Osteocyte (in vitro differentiated cells): ENCODE data around the gene DEPDC5. TPM values are rescaled to one million over a fixed set of nuclear protein-coding genes. Genes with fewer than 3 reads are reported as not detected.

ENCODE experiments used
- DNase-seq: peaks from one replicate; pipeline ENCODE4 v3.0.0; 2021; ENCODE audit warnings: mixed read lengths; ENCODE audit not compliant: unreplicated experiment; ENCODE audit errors: extremely low spot score
- H3K27ac Mint-ChIP-seq: one replicate; pipeline ENCODE4 v1.8.0; 2021; ENCODE audit warnings: mild to moderate bottlenecking, mixed read lengths; ENCODE audit not compliant: unreplicated experiment
- H3K27me3 Mint-ChIP-seq: one replicate; pipeline ENCODE4 v1.8.0; 2021; ENCODE audit warnings: mixed read lengths; ENCODE audit not compliant: unreplicated experiment
- H3K36me3 Mint-ChIP-seq: one replicate; pipeline ENCODE4 v1.8.0; 2021; ENCODE audit warnings: mixed read lengths; ENCODE audit not compliant: unreplicated experiment
- H3K4me1 Mint-ChIP-seq: one replicate; pipeline ENCODE4 v1.8.0; 2021; ENCODE audit warnings: mixed read lengths; ENCODE audit not compliant: unreplicated experiment
- H3K4me3 Mint-ChIP-seq: one replicate; pipeline ENCODE4 v1.8.0; 2021; ENCODE audit warnings: mild to moderate bottlenecking, moderate library complexity, mixed read lengths; ENCODE audit not compliant: unreplicated experiment
- H3K9me3 Mint-ChIP-seq: one replicate; pipeline ENCODE4 v1.8.0; 2021; ENCODE audit warnings: mixed read lengths; ENCODE audit not compliant: unreplicated experiment
- total RNA-seq: library from RNA; stranded (reverse); gene quantifications from 2 replicates; pipeline ENCODE4 v1.2.1, GENCODE V29; 2021
- TF ChIP-seq, protein P1 (sequence below): fragments of 200-600 bp; sonication (generic); IDR thresholded peaks from 2 replicates; pipeline ENCODE4 v1.5.0; 2021; ENCODE audit warnings: antibody characterized with exemption, mild to moderate bottlenecking, moderate library complexity

DEPDC5 gene
- total RNA-seq, 1 donor from 2014 or later, result 30.7 TPM

DNA sequence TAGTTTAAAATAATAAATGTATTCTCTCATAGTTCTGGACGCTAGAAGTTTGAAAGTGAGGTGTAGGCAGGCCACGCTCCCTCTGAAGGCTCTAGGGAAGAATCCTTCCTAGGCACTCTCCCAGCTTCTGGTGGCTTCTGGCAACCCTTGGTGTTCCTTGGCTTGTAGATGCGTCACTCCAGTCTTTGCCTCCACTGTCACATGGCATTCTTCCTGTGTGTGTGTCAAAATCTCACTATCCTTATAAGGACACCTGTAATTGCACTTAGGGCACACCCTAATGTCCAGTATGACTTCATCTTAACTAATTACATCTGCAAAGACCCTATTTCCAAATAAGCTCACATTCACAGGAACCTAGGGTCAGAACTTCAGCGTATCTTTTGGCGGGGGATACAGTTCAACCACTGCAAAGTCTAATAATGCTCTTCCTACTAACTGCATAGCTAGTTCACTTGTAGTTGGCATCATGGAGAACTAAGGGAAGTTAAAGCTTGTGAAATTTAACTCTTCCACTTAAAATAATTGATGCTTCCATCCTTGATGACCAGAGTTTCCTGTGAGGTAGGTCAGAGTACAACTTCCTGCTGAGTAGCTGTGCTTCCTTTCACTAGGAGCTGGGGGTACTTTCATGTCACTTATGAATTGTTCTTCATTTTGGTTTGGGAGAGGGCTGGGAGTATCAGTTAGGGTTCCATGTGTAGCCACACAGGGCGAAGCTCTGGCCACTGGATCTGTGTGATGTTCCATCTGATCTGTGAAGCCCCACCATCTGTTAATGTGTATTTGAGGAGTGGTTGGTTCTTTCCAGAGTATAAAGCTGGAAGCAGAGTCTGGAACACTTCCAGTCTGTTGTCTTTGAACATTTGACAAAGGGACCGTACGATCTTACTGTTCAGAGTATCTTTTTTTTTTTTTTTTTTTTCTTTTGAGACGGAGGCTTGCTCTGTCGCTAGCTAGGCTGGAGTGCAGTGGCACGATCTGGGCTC, 201.0 kb downstream of the DEPDC5 start:
- no peaks in the 10 kb centered on the region for H3K9me3 Mint-ChIP-seq
- TF ChIP-seq, protein P1, sequence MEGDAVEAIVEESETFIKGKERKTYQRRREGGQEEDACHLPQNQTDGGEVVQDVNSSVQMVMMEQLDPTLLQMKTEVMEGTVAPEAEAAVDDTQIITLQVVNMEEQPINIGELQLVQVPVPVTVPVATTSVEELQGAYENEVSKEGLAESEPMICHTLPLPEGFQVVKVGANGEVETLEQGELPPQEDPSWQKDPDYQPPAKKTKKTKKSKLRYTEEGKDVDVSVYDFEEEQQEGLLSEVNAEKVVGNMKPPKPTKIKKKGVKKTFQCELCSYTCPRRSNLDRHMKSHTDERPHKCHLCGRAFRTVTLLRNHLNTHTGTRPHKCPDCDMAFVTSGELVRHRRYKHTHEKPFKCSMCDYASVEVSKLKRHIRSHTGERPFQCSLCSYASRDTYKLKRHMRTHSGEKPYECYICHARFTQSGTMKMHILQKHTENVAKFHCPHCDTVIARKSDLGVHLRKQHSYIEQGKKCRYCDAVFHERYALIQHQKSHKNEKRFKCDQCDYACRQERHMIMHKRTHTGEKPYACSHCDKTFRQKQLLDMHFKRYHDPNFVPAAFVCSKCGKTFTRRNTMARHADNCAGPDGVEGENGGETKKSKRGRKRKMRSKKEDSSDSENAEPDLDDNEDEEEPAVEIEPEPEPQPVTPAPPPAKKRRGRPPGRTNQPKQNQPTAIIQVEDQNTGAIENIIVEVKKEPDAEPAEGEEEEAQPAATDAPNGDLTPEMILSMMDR, result no peak
- peak overlapping the region; percentile 56 for H3K27ac Mint-ChIP-seq
- no peaks in the 10 kb centered on the region for H3K27me3 Mint-ChIP-seq
- no peak for DNase-seq
- H3K4me1 Mint-ChIP-seq, result peaks cover 42% of the 10 kb centered on the region
- H3K4me3 Mint-ChIP-seq, result no peak overlapping the region
- H3K36me3 Mint-ChIP-seq, result peaks cover 36% of the 10 kb centered on the region

DNA sequence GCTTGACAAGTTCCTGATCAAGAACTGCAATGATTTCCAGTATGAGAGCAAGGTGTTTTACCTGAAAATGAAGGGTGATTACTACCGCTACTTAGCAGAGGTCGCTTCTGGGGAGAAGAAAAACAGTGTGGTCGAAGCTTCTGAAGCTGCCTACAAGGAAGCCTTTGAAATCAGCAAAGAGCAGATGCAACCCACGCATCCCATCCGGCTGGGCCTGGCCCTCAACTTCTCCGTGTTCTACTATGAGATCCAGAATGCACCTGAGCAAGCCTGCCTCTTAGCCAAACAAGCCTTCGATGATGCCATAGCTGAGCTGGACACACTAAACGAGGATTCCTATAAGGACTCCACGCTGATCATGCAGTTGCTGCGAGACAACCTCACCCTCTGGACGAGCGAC, 202.5 kb downstream of the DEPDC5 start:
- Mint-ChIP-seq H3K4me3 (no peak overlapping the region), H3K27ac (no peak overlapping the region), H3K4me1 (peaks cover 36% of the 10 kb centered on the region), H3K36me3 (peaks cover 34% of the 10 kb centered on the region), H3K9me3 (no peaks in the 10 kb centered on the region), H3K27me3 (no peaks in the 10 kb centered on the region)
- TF ChIP-seq, protein P1, result no peak
- DNase-seq, result no peak

Other genes with a start within 250 kb of the DEPDC5 start
- gene PISD, start 91.8 kb upstream of the DEPDC5 start, total RNA-seq, result 32.9 and 36.2 TPM in 2 replicates
- 48.2 and 49.3 TPM in 2 replicates for gene PRR14L, start 3.9 kb upstream of the DEPDC5 start, total RNA-seq
- gene YWHAH, start 190.5 kb downstream of the DEPDC5 start, total RNA-seq, result 150 and 152 TPM in 2 replicates